LNCaP clone FGC (cell line): Measurements from ENCODE around the gene DGCR2.

Experiments used
- DNase-seq: peaks from one replicate; pipeline ENCODE4 v3.0.0-alpha.2; 2011; ENCODE audit warnings: low read depth
- H3K4me3 ChIP-seq: 2 replicates; pipeline ENCODE4 v1.5.1; 2011; ENCODE audit warnings: mild to moderate bottlenecking, low read depth, low read length, control low read depth
- CTCF ChIP-seq: IDR thresholded peaks from 2 replicates; pipeline ENCODE4 v1.5.1; 2012; ENCODE audit warnings: mild to moderate bottlenecking; ENCODE audit not compliant: control insufficient read depth, insufficient read depth; ENCODE audit errors: extremely low read depth

DGCR2 gene

GRCh38 chr22:18997306-18997924 is 124.8 kb downstream of the DGCR2 start:
- no peak overlapping the region for H3K4me3 ChIP-seq
- no peak for TF ChIP-seq CTCF
- no peak for DNase-seq

- DNase-seq, result no peak
- H3K4me3 ChIP-seq, result no peak overlapping the region
- TF ChIP-seq CTCF, result no peak
Measured at GRCh38 chr22:18996376-18996900, 125.8 kb downstream of the DGCR2 start.

DNA sequence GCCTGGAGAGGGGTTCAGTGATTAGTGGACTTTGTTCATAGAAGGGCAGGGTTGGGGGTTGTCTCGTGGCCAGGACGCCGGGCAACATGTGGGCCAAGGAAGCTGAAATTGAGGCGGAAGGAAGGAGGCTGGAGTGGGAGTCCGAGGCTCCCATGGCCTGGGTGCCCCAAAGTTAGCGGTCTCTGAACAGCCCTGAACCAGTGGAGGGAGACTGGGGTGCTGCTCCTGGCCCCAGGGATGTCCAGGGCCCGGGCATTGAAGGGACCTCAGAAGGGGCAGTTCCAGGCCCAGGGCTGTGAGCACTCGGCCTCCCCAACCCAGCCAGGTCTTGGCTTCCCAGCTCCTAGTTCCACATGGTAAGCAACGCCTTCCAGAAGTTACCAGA is 126.9 kb downstream of the DGCR2 start:
- no peak for DNase-seq
- no peak overlapping the region for H3K4me3 ChIP-seq
- TF ChIP-seq CTCF, result no peak

GRCh38 chr22:18994701-18995326 is 127.4 kb downstream of the DGCR2 start:
- H3K4me3 ChIP-seq, result no peak overlapping the region
- no peak for DNase-seq
- TF ChIP-seq CTCF, result no peak

DNA sequence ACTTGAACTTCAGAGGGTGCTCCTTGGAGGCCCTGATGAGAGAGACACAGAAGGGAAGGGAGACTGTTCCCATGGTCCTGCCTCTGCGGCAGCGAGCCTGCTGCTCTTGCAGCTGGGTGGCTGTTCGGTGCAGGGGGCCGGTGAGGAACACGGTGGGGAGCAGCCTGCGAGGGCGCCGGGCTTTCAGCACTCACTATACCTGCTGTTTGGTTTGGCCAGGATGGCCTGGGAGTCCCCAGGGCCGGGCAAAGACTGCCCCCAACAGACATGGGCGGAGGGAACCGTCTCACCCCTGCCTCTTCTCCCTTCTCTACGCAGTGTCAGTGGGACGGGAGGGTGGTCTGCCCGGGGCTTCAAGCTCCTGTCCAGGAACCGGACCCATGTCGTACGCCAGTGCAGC is 128.2 kb downstream of the DGCR2 start:
- H3K4me3 ChIP-seq, result no peak overlapping the region
- DNase-seq, result no peak
- TF ChIP-seq CTCF, result no peak

DNA sequence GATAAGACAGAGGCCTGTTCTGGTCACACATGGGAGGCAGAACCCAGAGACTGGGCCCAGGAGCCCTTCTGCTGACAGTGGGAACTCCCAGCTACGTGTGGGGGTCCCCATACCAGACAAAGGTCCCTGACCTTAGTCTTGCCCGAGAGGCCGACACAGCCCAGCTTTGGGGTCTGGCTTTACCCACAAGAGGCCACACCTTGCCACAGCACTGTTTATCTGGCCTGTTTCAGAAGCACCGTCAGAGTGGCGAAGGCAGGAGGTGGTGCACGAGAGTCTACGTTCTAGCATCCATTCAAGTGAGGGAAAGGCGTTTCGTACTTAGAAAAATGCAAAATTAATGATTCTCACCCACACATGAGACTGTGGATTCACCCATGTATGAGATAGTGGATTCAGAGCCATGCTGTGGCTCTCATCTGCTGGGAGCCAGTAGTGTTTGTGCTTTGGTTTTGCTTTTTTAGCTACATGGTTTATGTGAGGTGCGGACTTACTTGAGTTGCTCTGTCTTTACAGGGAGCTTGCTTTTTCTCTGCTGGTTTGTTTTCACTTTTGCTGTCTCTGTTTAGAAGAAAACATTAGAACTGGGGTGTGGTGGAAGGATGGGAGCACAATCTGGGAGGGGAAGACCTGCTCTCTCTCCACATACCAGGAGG is 129.5 kb downstream of the DGCR2 start:
- H3K4me3 ChIP-seq, result no peak overlapping the region
- no peak for TF ChIP-seq CTCF
- no peak for DNase-seq
